Activated CD4-positive, alpha-beta T cell treated with anti-CD3 and anti-CD28 coated beads, Interleukin-2, amount 50 U/mL, for 16 hours (primary cell): ENCODE measurements around the gene TEAD1.

Experiments used
- DNase-seq: peaks from one replicate; pipeline ENCODE4 v3.0.0-alpha.2; 2020

The TEAD1 gene

DNA sequence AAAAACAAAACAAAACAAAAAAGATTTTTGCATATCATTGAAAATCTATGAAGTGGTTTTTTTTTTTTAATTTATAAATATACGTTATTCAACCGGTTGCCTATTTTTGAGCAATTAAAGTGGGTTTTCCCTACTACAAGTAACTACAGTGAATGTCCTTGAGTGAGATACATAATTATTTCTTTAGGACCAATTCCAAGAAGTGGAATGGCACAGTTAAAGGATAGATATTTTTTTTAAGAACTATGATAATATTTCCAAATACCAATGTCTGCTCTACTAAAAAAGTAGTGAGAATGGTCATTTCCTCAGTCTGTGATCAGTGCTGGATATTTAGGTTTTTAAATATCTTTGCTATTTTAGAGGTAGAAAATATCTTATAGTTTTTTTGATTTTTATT lies 118.8 kb downstream of the TEAD1 start:
- DNase-seq: no peak

GRCh38 chr11:12793506-12793905 lies 119.3 kb downstream of the TEAD1 start:
- DNase-seq: no peak

GRCh38 chr11:12794576-12795230 lies 120.5 kb downstream of the TEAD1 start:
- DNase-seq: no peak

GRCh38 chr11:12797996-12798395 lies 123.8 kb downstream of the TEAD1 start:
- no peak for DNase-seq

DNA sequence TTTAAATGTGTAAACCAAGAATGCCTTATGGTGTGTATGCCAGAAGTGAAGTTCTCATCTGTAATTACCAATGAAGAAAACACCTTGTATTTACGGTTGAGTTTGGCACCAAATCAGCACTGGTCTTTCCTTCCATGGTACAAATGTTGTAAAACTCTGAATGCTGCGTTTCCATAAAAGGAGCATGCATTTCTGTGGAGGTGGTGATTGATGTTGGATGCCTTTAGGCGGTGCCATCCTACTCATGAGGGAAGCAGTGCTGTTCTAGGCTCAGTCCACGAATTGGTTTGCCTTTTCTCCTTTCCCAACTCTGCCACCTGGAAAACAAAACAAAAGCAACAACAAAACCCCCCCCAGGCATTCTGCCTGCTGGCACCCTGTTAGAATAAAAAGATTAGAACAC lies 124.4 kb downstream of the TEAD1 start:
- DNase-seq: no peak

- no peak for DNase-seq
Observed at GRCh38 chr11:12799334-12799835, 125.2 kb downstream of the TEAD1 start.

DNA sequence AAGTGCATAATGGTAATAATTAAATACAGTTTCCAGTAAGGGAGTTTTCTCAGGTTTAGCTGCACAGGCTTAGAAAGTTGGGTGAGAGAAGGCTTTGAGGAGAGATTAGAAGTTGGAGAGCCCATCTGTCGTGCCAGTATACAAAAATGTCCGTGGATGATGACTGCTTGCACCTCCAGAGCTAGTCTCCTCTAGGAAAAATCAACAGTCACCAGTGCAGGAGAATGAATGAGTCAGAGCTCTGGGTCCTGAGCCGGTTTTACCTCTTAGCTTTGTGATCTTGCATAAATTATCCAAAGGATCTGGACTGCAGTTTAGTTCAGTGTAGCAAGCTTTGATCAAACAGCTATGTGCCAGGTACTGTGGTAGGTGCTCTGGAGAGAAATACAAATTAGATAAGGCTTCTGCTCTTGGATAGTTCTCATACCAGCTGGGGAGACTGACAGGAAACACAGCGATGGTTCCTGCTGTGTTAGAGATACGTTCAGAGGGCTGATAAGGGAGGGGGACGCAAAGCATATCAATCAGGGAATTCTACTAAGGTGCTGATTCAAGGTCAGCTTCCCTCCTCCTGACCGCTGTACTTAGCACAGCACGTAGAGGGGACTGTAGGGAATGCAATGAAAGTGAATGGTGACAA lies 125.9 kb downstream of the TEAD1 start:
- DNase-seq: no peak

DNA sequence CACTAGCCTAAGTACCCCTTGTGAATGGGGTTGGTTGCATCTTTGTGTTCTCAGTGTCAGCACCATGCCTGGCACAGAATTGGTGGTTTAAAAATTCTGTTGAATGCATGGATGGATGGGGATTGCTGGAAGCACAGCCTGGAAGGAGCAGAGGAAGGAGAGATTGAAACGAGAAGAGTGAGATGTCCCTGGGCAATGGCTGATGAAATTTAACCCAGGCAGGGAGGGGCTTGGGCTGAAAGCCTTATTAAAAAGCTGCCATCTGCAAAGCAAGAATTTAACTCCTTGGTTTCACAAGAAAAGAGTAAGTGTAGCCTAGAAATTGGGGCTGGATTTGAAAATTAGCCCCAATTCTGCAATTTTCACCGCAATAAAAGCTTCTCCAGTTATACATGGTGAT lies 126.7 kb downstream of the TEAD1 start:
- DNase-seq: no peak

DNA sequence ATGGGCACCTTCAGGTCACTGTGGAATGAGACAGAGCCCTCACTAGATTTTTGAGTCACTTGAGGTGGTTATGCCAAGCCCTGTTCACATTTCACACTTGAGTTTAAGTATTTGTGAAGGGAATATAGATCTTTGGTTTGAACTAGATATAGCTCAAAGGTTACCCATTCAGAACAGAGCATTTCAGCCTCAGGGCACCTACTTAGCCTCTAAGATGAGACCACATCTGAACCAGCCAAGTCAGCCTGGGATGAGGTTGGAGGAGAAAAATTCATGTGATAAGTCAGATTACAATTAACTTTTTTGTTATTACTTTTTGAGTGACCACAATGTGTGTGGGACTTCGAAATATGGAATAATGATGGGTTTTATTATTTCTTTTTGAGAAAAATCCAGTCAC lies 127.8 kb downstream of the TEAD1 start:
- no peak for DNase-seq

DNA sequence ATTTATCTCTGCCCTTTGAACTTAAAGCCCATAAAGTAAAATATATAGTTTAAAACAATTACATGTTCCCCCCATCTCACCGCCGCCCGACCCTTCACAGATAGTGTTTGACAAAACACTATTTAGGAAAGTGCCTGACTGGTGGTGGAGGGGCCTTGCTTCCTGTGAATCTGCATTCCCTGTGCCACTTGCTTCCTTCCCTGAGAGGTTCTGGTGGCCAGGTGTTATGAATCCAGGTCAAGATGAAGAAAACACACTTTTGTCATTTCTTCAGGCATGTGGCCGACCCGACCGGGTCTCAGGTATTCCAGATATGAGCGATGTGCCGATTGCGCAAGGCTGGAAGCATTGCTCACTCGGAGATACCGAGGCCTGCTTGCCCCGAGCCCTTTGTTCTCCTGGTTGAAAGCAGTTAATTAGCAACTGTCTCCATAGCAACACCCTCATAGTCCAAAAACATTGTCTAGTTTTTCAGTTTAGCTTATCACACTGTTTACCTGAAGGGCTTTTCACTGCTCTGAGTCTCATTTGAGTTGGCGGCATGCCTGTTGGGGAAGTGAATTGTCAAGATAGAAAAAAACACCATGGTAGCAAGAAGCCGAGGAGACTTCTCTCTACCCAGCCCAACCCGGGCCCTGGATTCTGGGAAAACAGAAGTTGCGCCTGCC lies 128.3 kb downstream of the TEAD1 start:
- DNase-seq: peak; percentile 37

GRCh38 chr11:12803086-12803826 lies 129.0 kb downstream of the TEAD1 start:
- DNase-seq: no peak

- no peak for DNase-seq
Observed at GRCh38 chr11:12806113-12806512, 131.9 kb downstream of the TEAD1 start.

DNA sequence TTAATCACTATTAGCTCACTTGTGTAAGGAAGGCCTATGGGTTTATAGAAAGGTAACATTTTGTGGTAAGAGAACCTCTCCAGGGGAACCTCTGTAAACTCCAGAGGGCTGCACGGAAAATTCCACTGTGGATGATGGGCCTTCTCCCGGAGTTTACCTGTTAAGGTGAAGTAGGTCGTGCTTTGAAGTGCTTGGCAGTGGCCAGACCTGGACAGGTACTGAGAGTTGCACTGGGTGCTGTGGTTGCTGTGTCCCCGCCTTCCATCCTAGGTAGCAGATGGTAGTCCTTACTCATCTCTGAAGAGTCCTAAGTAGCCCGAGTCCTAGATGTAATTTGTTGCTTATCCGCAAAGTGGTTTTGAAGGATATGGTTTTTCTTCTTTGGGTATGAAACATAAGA lies 133.4 kb downstream of the TEAD1 start:
- no peak for DNase-seq

DNA sequence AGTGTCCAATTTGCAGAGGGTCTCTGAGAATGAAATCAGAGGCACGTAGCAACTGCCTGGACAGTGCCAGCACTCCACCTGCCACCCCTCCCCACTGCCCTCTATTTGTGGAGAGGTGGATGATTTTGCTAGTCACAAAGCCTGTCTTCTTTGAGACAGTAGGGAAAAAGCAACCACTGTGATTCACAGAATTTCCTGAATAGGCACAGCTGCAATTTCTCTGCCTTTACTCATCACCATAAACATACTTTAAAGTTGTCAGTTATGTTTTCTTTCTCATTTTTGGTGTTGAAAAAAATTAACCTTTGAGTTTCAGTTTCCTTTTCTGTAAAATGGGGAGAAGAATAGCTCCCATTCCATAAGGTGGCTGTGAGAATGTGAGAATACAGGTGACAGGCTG lies 134.3 kb downstream of the TEAD1 start:
- peak; percentile 12 for DNase-seq

DNA sequence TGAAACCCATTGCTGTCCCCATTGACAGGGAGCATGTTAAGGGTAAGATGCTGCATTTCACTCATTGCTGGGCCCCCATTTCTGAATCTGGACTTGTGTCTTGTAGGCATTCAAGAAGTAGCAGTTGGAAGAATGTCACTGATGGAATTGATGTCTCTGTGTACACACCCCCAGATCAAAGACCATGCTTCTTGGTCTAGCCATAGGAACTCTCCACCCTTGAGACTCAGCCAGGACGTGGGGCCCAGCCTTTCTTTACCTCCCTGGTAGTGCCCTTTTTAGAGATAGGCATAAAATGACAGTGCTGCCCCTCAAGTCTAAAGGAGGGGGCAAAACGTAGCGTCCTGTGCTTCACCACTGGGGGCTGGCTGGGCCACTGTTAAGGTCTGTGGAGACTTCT lies 135.1 kb downstream of the TEAD1 start:
- no peak for DNase-seq

DNA sequence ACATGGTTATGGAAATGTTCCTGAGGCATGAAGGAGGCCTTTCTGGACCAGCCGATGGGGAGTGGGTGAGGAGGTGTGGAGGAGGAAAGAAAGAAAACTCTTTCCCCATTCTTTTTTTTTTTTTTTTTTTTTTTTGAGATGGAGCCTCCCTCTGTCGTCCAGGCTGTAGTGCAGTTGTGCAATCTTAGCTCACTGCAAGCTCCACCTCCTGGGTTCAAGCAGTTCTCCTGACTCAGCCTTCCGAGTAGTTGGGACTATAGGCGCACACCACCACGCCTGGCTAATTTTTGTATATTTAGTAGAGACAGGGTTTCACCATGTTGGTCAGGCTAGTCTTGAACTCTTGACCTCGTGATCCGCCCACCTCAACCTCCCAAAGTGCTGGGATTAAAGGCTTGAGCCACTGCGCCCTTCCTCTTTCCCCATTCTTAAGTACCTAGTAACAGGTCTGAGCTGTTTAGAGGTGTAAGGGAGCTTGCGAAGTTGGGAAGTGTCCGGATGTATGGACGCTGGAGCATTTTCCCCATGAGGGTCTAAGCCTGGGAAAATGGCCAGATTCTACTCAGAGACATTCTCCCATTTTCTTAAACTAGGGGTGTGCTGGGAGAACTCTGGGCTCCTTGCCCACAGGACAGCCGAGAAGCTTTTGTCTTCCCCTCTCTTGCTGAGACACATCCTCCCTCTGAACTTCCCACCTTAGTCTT lies 135.8 kb downstream of the TEAD1 start:
- no peak for DNase-seq

- DNase-seq: no peak
Observed at GRCh38 chr11:12810568-12810894, 136.3 kb downstream of the TEAD1 start.

DNA sequence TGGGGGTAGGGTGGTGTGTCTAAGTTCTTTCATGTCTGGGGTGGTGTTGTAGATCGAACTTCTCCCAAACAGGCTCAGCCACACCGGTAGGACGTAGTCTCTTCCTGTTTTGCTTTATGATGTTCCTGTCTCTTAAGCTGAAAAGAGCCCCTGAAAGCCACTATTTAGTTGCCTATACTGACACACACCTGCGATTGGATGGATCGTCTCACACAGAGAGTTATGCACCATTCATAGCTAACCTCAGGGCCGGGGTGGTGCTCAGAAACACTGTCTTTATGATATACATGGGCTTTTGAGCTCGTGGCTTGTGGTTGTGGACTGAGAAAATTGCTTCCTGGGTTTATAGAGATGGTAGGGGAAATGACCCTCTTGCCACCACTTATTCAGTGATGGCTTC lies 137.6 kb downstream of the TEAD1 start:
- no peak for DNase-seq

GRCh38 chr11:12812849-12813248 lies 138.6 kb downstream of the TEAD1 start:
- no peak for DNase-seq

GRCh38 chr11:12813371-12814225 lies 139.4 kb downstream of the TEAD1 start:
- DNase-seq: no peak

DNA sequence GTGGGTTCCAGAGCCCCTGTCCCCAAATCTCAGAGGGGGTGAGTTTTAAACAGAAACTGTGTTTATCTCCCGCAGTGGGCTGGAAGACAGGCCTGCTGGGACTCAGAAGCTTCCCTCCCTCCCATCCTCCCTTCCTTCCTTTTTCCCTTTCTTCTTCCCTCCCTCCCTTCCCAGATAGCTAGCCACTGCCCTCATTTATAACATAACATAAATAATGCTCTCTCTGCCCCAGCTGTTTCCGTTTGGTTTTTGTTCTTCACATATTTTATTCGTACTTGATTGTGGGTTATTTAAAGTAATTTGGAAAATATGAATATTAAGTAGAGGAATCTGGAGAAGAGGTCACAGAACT lies 140.9 kb downstream of the TEAD1 start:
- no peak for DNase-seq

DNA sequence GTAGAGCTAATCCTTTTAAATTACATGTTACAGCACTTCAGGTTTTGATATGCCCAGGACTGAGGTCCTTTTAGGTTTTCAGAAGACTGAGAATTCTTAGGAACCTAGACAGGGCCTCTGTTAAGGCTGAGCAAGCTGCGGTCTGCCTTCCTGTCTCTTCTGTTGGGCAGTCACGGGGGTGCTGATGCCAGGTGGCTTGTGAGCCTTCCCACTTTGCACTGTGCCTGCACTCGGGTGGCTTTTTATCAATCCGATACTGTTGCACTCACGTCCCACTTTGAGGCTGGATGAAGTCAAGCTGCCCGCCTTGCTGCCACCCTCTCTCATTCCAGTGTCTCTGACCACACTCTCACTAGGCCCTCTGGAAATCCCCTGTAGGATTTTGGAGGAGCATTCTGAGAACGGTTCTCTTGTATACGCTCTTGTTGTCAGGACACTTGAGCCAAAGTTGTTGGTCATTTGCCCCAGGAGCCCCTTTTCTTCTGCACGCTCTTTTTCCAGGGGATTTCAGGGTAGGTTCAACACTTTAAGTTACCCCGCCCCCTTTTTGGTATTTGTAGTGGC lies 141.8 kb downstream of the TEAD1 start:
- DNase-seq: no peak
